GM18519 (cell line): ENCODE results near the gene DIAPH3.
A peak's percentile ranks its signal among the peaks of the same experiment; 100 is the strongest.

Source experiments
- ATAC-seq: cut with Tn5 transposase; IDR thresholded peaks from one replicate; pipeline ENCODE4 v1.9.1; 2021; ENCODE audit warnings: mild to moderate bottlenecking, moderate library complexity; ENCODE audit not compliant: unreplicated experiment, low FRiP score

DIAPH3 gene

GRCh38 chr13:59744747-59745391, 418.9 kb downstream of the DIAPH3 start:
- ATAC-seq, result no peak

GRCh38 chr13:59743195-59743594, 420.5 kb downstream of the DIAPH3 start:
- ATAC-seq, result no peak

GRCh38 chr13:59742467-59742866, 421.3 kb downstream of the DIAPH3 start:
- no peak for ATAC-seq

DNA sequence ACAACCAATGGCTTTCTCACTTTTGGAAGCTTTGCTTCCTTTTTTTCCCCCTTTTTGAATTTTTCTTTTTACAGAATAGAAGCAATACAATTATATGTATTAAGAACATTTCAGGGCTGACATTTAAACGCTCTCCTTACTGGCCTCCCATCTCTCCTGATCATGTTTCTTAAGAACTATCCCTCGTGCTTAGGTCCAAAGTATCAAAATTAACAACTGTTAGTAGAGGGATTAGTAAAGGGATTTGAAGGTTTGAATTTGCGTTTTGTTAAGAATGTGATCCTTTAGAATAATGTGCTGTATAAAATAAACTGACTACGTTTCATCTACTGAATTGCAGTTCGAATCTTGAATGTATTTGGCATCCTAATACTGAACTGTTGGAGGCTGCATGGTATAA, 424.8 kb downstream of the DIAPH3 start:
- ATAC-seq, result no peak

GRCh38 chr13:59734393-59734792, 429.3 kb downstream of the DIAPH3 start:
- peak; percentile 100 for ATAC-seq

DNA sequence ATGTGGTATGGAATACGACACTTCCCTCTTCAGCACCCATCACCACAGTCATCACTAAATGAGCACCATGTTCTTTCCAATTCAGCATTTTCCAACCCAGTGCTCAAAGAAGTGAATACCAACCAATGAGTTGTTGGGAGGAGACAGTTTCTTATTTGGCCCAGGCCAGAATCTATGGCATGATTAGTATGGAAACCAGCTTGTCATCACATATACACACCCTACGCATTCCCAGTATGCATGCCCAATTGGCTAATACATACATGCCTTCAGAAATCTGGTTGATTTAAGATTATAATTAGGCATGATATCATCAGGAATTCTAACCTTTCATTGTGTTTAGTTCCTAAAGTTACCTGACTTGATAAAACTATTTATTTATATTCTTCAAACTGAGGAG, 430.0 kb downstream of the DIAPH3 start:
- no peak for ATAC-seq

DNA sequence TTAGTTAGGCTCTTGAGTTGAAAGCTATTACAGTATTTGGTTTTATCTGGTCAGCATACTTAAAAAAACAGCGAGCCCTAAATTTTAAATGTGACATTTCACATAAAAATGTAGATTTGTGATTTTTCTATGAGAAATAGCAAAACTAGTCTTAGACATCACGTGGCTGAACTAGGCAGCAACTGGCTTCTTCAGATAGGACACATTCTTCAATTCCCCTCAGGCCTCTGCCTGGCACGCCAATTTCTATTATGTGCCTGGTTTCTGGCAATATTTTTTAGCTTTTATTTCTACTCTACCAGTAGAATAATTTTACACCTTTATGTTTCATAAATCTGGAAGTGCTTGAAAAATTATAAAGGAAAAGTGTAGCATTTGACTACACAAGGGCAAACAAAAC, 433.7 kb downstream of the DIAPH3 start:
- no peak for ATAC-seq

- ATAC-seq, result no peak
Observed at GRCh38 chr13:59728896-59729545, 434.7 kb downstream of the DIAPH3 start.

GRCh38 chr13:59721926-59722910, 441.5 kb downstream of the DIAPH3 start:
- ATAC-seq, result no peak

GRCh38 chr13:59715611-59716010, 448.1 kb downstream of the DIAPH3 start:
- no peak for ATAC-seq

DNA sequence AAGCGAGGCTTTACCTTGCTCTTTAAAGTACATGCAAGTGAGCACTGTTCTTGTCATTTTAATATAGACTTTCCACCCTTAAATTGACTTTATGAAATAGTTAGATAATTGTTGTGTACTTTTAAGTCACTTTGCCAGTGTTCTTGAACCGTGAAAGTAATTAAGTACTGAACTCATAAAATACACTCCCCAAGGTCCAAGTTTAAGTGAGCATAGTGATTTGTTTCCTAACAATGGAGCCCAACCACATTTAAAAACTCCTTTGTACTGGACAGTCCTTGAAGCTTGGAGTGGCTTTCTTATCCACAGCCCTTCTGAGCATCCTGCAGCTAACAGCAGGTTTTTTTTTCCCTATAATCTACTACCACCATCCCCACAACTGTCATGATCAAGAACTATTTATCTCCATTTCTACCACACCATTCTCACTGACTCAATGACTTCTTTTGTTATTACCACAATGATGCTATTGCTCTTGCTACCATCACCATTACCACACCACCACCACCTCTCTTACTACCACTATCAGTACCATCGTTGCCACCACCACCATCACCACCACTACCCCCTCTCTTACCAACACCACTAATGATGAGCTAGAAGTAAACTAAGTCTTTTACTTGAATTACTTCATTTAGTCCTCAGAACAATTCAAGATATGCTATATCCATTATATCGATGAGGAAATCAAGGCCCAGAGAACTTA, 452.6 kb downstream of the DIAPH3 start:
- no peak for ATAC-seq

GRCh38 chr13:59710416-59710815, 453.3 kb downstream of the DIAPH3 start:
- ATAC-seq, result no peak

GRCh38 chr13:59706101-59706976, 457.4 kb downstream of the DIAPH3 start:
- ATAC-seq, result peak; percentile 47

DNA sequence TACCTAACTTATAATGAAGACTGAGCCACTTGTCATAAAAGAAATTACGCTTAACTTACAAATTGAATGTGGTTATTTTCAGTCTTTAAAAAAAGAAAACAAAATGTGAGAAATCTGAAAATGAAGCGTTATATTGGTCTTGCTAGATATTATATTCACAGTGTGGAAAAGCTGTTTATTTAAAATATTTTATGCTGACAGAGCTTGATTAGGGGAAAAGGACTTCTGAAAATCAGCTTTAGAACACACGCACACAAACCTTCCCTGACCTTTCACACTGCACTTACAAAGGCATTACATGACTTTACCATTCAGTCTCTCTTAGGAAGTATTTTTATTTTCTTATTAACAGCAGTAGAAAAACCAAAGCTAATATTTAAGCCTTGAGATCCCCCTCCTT, 461.5 kb downstream of the DIAPH3 start:
- ATAC-seq, result no peak

GRCh38 chr13:59701261-59701660, 462.5 kb downstream of the DIAPH3 start:
- ATAC-seq, result no peak

GRCh38 chr13:59700281-59700680, 463.4 kb downstream of the DIAPH3 start:
- ATAC-seq, result no peak

GRCh38 chr13:59696271-59696670, 467.5 kb downstream of the DIAPH3 start:
- no peak for ATAC-seq

- no peak for ATAC-seq
Observed at GRCh38 chr13:59691501-59692066, 472.1 kb downstream of the DIAPH3 start.

GRCh38 chr13:59690857-59691500, 472.7 kb downstream of the DIAPH3 start:
- no peak for ATAC-seq
